Stimulated activated naive B cell treated with anti-CD40 and anti-IgM and Interleukin-4, amounts not matched to agents 10 μg/mL and 1 μg/mL and 100 μg/mL, for 72 hours (primary cell): ENCODE results near the gene DAZ4.
"Not testable (repeated sequence)": the region's sequence is repeated elsewhere in the genome, so short reads cannot be mapped to it uniquely, and the experiment has no call there.

Source experiments
- ATAC-seq, 2 donors: fragments of 150-1000 bp; cut with Tn5 transposase; replicated peaks; 2 replicates each; pipeline ENCODE4 v1.10.0; 2021; ENCODE audit warnings: moderate library complexity in 1 of 2
- DNase-seq: peaks from one replicate; pipeline ENCODE4 v3.0.0; 2021
- H3K27ac Mint-ChIP-seq: one replicate; pipeline ENCODE4 v1.8.0; 2022; ENCODE audit warnings: mild to moderate bottlenecking, mixed read lengths
- H3K27me3 Mint-ChIP-seq, 2 donors: one replicate each; pipeline ENCODE4 v1.8.0; 2022; ENCODE audit warnings: mixed read lengths in 2 of 2
- H3K36me3 Mint-ChIP-seq, 2 donors: one replicate each; pipeline ENCODE4 v1.8.0; 2022; ENCODE audit warnings: mixed read lengths in 2 of 2, mild to moderate bottlenecking in 1 of 2
- H3K4me1 Mint-ChIP-seq, 2 donors: one replicate each; pipeline ENCODE4 v1.8.0; 2022; ENCODE audit warnings: mixed read lengths in 2 of 2, mild to moderate bottlenecking in 1 of 2
- H3K4me3 Mint-ChIP-seq, 2 donors: one replicate each; pipeline ENCODE4 v1.8.0; 2022; ENCODE audit warnings: mild to moderate bottlenecking in 2 of 2, mixed read lengths in 2 of 2, moderate library complexity in 1 of 2
- H3K9me3 Mint-ChIP-seq, 2 donors: one replicate each; pipeline ENCODE4 v1.8.0; 2022; ENCODE audit warnings: mixed read lengths in 2 of 2, mild to moderate bottlenecking in 1 of 2

The DAZ4 gene

DNA sequence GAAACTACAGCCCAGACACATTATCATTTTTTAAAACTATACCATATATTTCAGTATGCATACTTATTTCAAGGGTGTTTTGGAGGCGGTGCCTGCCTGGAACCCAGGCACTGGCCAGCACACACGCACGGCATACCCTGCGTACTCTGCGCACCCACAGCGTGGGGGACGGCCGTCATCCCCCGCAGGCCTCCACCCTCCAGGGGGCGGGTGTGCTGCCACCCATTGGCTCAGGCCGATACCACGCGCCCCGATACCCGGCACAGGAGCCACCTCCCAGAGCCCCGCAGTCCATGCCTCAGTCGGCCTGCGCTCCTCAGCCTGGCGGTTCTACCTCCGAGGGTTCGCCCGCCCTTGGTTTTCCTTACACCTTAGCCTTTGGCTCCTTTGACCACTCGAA, at the start of gene DAZ4:
Gene DAZ4, plus strand, starts transcription at position 301 of the 400 bp plus-strand sequence. CDS start 208 bp downstream, outside the sequence.
- ATAC-seq, H3K27me3 Mint-ChIP-seq, H3K4me3 Mint-ChIP-seq, H3K4me1 Mint-ChIP-seq, H3K27ac Mint-ChIP-seq, H3K9me3 Mint-ChIP-seq, DNase-seq, H3K36me3 Mint-ChIP-seq: not testable (repeated sequence)

GRCh38 chrY:24813293-24813692, 20.4 kb upstream of the DAZ4 start, which contains the start of gene DAZ3:
DAZ3 (minus strand) TSS chrY:24813393; CDS start chrY:24813185, 208 bp downstream.
- not testable (repeated sequence) for H3K36me3 Mint-ChIP-seq, ATAC-seq, H3K27ac Mint-ChIP-seq, DNase-seq, H3K9me3 Mint-ChIP-seq, H3K27me3 Mint-ChIP-seq, H3K4me3 Mint-ChIP-seq, H3K4me1 Mint-ChIP-seq

- ATAC-seq, H3K27me3 Mint-ChIP-seq, H3K4me1 Mint-ChIP-seq, H3K27ac Mint-ChIP-seq, H3K9me3 Mint-ChIP-seq, H3K4me3 Mint-ChIP-seq, H3K36me3 Mint-ChIP-seq, DNase-seq: not testable (repeated sequence)
These were observed 11.9 kb upstream of the DAZ4 start for GRCh38 chrY:24821836-24822235.

DNA sequence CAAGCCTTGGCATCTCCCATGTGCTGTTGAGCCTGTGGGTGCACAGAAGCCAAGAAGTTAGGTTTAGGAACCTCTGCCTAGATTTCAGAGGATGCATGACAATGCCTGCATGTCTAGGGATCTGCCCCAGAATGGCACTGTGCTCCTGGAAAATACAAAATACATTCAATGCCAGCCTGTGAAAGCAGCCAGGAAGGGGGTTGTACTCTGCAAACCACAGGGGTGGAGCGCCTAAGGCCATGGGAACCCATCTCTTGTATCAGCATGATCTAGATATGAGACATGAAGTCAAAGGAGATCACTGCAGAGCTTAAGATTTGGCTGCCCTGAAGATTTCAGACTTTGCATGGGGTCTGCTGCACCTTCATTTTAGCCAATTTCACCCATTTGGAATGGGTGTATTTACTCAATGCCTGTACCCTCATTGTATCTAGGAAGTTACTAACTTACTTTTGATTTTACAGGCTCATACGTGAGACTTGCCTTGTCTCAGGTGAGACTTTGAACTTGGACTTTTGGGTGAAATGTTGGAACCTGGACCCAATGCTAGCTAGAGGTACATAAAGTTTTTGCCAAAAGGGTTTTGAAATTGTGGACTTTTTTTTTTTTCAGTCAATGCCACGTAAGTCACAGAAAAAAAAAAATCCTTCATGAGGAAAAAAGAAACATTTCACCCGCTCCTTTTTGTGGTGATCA, 9.4 kb upstream of the DAZ4 start:
- not testable (repeated sequence) for H3K36me3 Mint-ChIP-seq, ATAC-seq

DNA sequence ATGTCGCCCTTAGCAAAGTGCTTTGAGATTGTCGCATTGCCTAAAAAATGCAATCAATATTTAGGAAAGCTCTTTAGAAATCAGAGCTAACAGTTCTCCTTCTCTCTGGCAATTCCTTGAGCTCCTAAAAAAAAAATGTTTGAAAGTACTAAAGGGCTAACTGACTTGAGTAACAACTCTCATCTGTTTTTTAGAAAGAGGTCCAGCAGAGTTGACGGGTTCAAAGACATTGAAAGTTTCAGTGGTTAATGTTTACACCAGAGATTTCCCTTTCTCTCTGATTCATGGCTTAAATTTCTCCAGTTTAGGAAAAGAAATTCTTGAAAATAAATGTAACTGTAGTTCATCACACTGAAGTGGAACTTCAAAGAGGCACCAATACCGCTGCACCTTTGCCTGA, 8.7 kb upstream of the DAZ4 start:
- not testable (repeated sequence) for H3K4me1 Mint-ChIP-seq, H3K27me3 Mint-ChIP-seq, ATAC-seq, H3K4me3 Mint-ChIP-seq, H3K9me3 Mint-ChIP-seq, DNase-seq, H3K36me3 Mint-ChIP-seq, H3K27ac Mint-ChIP-seq

More for the DNA sequence above, 9.4 kb upstream of the DAZ4 start:
- H3K27ac Mint-ChIP-seq, H3K4me1 Mint-ChIP-seq, DNase-seq, H3K4me3 Mint-ChIP-seq, H3K9me3 Mint-ChIP-seq, H3K27me3 Mint-ChIP-seq: not testable (repeated sequence)
